HG03064 (cell line): Measurements from ENCODE around the gene SSR1.
"Not testable (repeated sequence)": the region's sequence is repeated elsewhere in the genome, so short reads cannot be mapped to it uniquely, and the experiment has no call there.

Experiments
- ATAC-seq: cut with Tn5 transposase; IDR thresholded peaks from one replicate; pipeline ENCODE4 v1.9.1; 2021; ENCODE audit warnings: low read depth; ENCODE audit not compliant: unreplicated experiment

The SSR1 gene

GRCh38 chr6:7312616-7313504 is at the start of gene SSR1:
SSR1 (minus strand) TSS chr6:7313199; CDS start chr6:7313120, 79 bp downstream.
- peak; percentile 96 for ATAC-seq

GRCh38 chr6:7351916-7352315 is 38.9 kb upstream of the SSR1 start:
- ATAC-seq = not testable (repeated sequence)

GRCh38 chr6:7350591-7350990 is 37.6 kb upstream of the SSR1 start:
- not testable (repeated sequence) for ATAC-seq

- not testable (repeated sequence) for ATAC-seq
Measured at GRCh38 chr6:7347551-7347997, 34.6 kb upstream of the SSR1 start.

- ATAC-seq = not testable (repeated sequence)
Measured at GRCh38 chr6:7344773-7345450, 31.9 kb upstream of the SSR1 start.

GRCh38 chr6:7343546-7344475 is 30.8 kb upstream of the SSR1 start:
- no peak for ATAC-seq

- peak; percentile 91 for ATAC-seq
Measured at GRCh38 chr6:7341989-7342742, 29.2 kb upstream of the SSR1 start.

GRCh38 chr6:7341271-7341670 is 28.3 kb upstream of the SSR1 start:
- ATAC-seq = no peak

- ATAC-seq = not testable (repeated sequence)
Measured at GRCh38 chr6:7339007-7339732, 26.2 kb upstream of the SSR1 start.

- no peak for ATAC-seq
Measured at GRCh38 chr6:7338031-7338430, 25.0 kb upstream of the SSR1 start.

GRCh38 chr6:7335519-7335918 is 22.5 kb upstream of the SSR1 start:
- no peak for ATAC-seq

GRCh38 chr6:7334685-7335084 is 21.7 kb upstream of the SSR1 start:
- ATAC-seq = no peak

GRCh38 chr6:7332090-7332745 is 19.2 kb upstream of the SSR1 start:
- no peak for ATAC-seq

GRCh38 chr6:7331452-7331851 is 18.5 kb upstream of the SSR1 start:
- no peak for ATAC-seq

- ATAC-seq = no peak
Measured at GRCh38 chr6:7328243-7328642, 15.2 kb upstream of the SSR1 start.

GRCh38 chr6:7325750-7326149 is 12.8 kb upstream of the SSR1 start:
- ATAC-seq = no peak

GRCh38 chr6:7324520-7324919 is 11.5 kb upstream of the SSR1 start:
- ATAC-seq = no peak

- ATAC-seq = no peak
Measured at GRCh38 chr6:7323074-7323473, 10.1 kb upstream of the SSR1 start.

GRCh38 chr6:7321866-7322265 is 8.9 kb upstream of the SSR1 start:
- ATAC-seq = not testable (repeated sequence)
